GM03348 (cell line): ENCODE measurements around the gene STXBP5L.
A peak's percentile ranks its signal among the peaks of the same experiment; 100 is the strongest.
"Not testable (repeated sequence)": the region's sequence is repeated elsewhere in the genome, so short reads cannot be mapped to it uniquely, and the experiment has no call there.

ENCODE experiments used
- DNase-seq: peaks from one replicate; pipeline ENCODE4 v3.0.0; 2012; ENCODE audit warnings: low spot score

The STXBP5L gene

GRCh38 chr3:121231872-121232271 is 323.9 kb downstream of the STXBP5L start:
- DNase-seq: no peak

GRCh38 chr3:121232309-121233225 is 324.6 kb downstream of the STXBP5L start:
- no peak for DNase-seq

- no peak for DNase-seq
Observed at GRCh38 chr3:121243208-121243607, 335.2 kb downstream of the STXBP5L start.

- DNase-seq: no peak
Observed at GRCh38 chr3:121252676-121253075, 344.7 kb downstream of the STXBP5L start.

- DNase-seq: no peak
Observed at GRCh38 chr3:121269389-121269788, 361.4 kb downstream of the STXBP5L start.

- no peak for DNase-seq
Observed at GRCh38 chr3:121274411-121274810, 366.4 kb downstream of the STXBP5L start.

- DNase-seq: no peak
Observed at GRCh38 chr3:121295452-121295851, 387.4 kb downstream of the STXBP5L start.

- no peak for DNase-seq
Observed at GRCh38 chr3:121295979-121296378, 388.0 kb downstream of the STXBP5L start.

- DNase-seq: no peak
Observed at GRCh38 chr3:121324320-121324719, 416.3 kb downstream of the STXBP5L start.

GRCh38 chr3:121330118-121330517 is 422.1 kb downstream of the STXBP5L start:
- DNase-seq: no peak

- no peak for DNase-seq
Observed at GRCh38 chr3:121330634-121331033, 422.6 kb downstream of the STXBP5L start.

GRCh38 chr3:121355960-121356359 is 448.0 kb downstream of the STXBP5L start:
- not testable (repeated sequence) for DNase-seq

GRCh38 chr3:121362035-121362734 is 454.2 kb downstream of the STXBP5L start:
- DNase-seq: no peak

GRCh38 chr3:121388308-121388707 is 480.3 kb downstream of the STXBP5L start:
- not testable (repeated sequence) for DNase-seq

GRCh38 chr3:121395967-121396366 is 488.0 kb downstream of the STXBP5L start:
- not testable (repeated sequence) for DNase-seq

- not testable (repeated sequence) for DNase-seq
Observed at GRCh38 chr3:121398051-121398450, 490.0 kb downstream of the STXBP5L start.

- DNase-seq: no peak
Observed at GRCh38 chr3:121399820-121400219, 491.8 kb downstream of the STXBP5L start.

- no peak for DNase-seq
Observed at GRCh38 chr3:121405631-121406030, 497.6 kb downstream of the STXBP5L start.

GRCh38 chr3:121411523-121411922 is 503.5 kb downstream of the STXBP5L start:
- DNase-seq: peak; percentile 7

- DNase-seq: no peak
Observed at GRCh38 chr3:121414924-121415323, 506.9 kb downstream of the STXBP5L start.

- DNase-seq: no peak
Observed at GRCh38 chr3:121418182-121418581, 510.2 kb downstream of the STXBP5L start.

- DNase-seq: no peak
Observed at GRCh38 chr3:121424549-121424948, 516.5 kb downstream of the STXBP5L start.

- DNase-seq: no peak
Observed at GRCh38 chr3:121430664-121431215, 522.7 kb downstream of the STXBP5L start.
